Mesenchymal stem cell (in vitro differentiated cells and primary cell): ENCODE measurements around the gene USP54.

Source experiments
- DNase-seq: peaks from one replicate; pipeline ENCODE4 v3.0.0-alpha.2; 2013
- H2AFZ ChIP-seq: one replicate; pipeline ENCODE4 v1.6.1; 2013; ENCODE audit warnings: low read depth, mild to moderate bottlenecking, control low read depth, inconsistent platforms, low read length, moderate library complexity
- H2AK5ac ChIP-seq: 2 replicates; pipeline ENCODE4 v1.6.1; 2013; ENCODE audit warnings: low read length, moderate library complexity, mild to moderate bottlenecking, inconsistent platforms; ENCODE audit not compliant: severe bottlenecking
- H2BK120ac ChIP-seq: one replicate; pipeline ENCODE4 v1.6.1; 2013; ENCODE audit warnings: low read depth, mild to moderate bottlenecking, inconsistent platforms, low read length, moderate library complexity
- H2BK12ac ChIP-seq, 2 experiments: one replicate each; pipeline ENCODE4 v1.6.1; 2013; ENCODE audit warnings: inconsistent platforms in 2 of 2, low read length in 2 of 2, mild to moderate bottlenecking in 2 of 2, moderate library complexity in 2 of 2, control low read depth in 1 of 2
- H2BK15ac ChIP-seq: one replicate; pipeline ENCODE4 v1.6.1; 2013; ENCODE audit warnings: mild to moderate bottlenecking, low read depth, inconsistent platforms; ENCODE audit not compliant: poor library complexity, severe bottlenecking
- H2BK5ac ChIP-seq: 2 replicates; pipeline ENCODE4 v1.6.1; 2013; ENCODE audit warnings: low read depth, mild to moderate bottlenecking, low read length, control low read depth, inconsistent platforms; ENCODE audit not compliant: poor library complexity, severe bottlenecking
- H3K14ac ChIP-seq, 2 experiments: one replicate each; pipeline ENCODE4 v1.6.1; 2013; ENCODE audit warnings: inconsistent platforms in 2 of 2, low read length in 2 of 2, control low read depth in 1 of 2, mild to moderate bottlenecking in 1 of 2, moderate library complexity in 1 of 2
- H3K18ac ChIP-seq, 2 experiments: one replicate each; pipeline ENCODE4 v1.6.1; 2013; ENCODE audit warnings: inconsistent platforms in 2 of 2, low read length in 2 of 2, control low read depth in 1 of 2, low read depth in 1 of 2, mild to moderate bottlenecking in 1 of 2
- H3K23ac ChIP-seq, 2 experiments: one replicate each; pipeline ENCODE4 v1.6.1; 2013; ENCODE audit warnings: inconsistent platforms in 2 of 2, low read length in 2 of 2, mild to moderate bottlenecking in 2 of 2, moderate library complexity in 2 of 2, control low read depth in 1 of 2
- H3K27ac ChIP-seq: 2 replicates; pipeline ENCODE4 v1.5.1; 2013; ENCODE audit warnings: mild to moderate bottlenecking, moderate library complexity, low read length, control low read depth, inconsistent platforms; ENCODE audit not compliant: poor library complexity, severe bottlenecking
- H3K27me3 ChIP-seq, 2 experiments: 2 replicates each; pipeline versions ENCODE4 v1.6.1 to v1.7.0; 2013; ENCODE audit warnings: low read length in 2 of 2, mild to moderate bottlenecking in 2 of 2, moderate library complexity in 2 of 2, control low read depth in 1 of 2, inconsistent platforms in 1 of 2; ENCODE audit not compliant: control insufficient read depth in 1 of 2, insufficient read depth in 1 of 2
- H3K36me3 ChIP-seq, 2 experiments: 2 replicates each; pipeline versions ENCODE4 v1.6.1 to v1.7.0; 2013; ENCODE audit warnings: low read length in 2 of 2, control low read depth in 1 of 2, inconsistent platforms in 1 of 2, low read depth in 1 of 2, mild to moderate bottlenecking in 1 of 2; ENCODE audit not compliant: insufficient read depth in 2 of 2, control insufficient read depth in 1 of 2
- H3K4ac ChIP-seq, 2 experiments: one replicate each; pipeline ENCODE4 v1.6.1; 2013; ENCODE audit warnings: inconsistent platforms in 2 of 2, low read length in 2 of 2, mild to moderate bottlenecking in 2 of 2, moderate library complexity in 2 of 2, control low read depth in 1 of 2, low read depth in 1 of 2
- H3K4me1 ChIP-seq: 2 replicates; pipeline ENCODE4 v1.6.1; 2013; ENCODE audit warnings: low read depth, low read length, control low read depth; ENCODE audit not compliant: control insufficient read depth, insufficient read depth
- H3K4me2 ChIP-seq: 2 replicates; pipeline ENCODE4 v1.6.1; 2013; ENCODE audit warnings: low read length, mild to moderate bottlenecking, inconsistent platforms; ENCODE audit not compliant: poor library complexity, severe bottlenecking
- H3K4me3 ChIP-seq, 2 experiments: 2 replicates each; pipeline versions ENCODE4 v1.5.1 to v1.7.0; 2013; ENCODE audit warnings: low read length in 2 of 2, mild to moderate bottlenecking in 2 of 2, control low read depth in 1 of 2, low read depth in 1 of 2; ENCODE audit not compliant: insufficient read depth in 1 of 2
- H3K79me1 ChIP-seq: replicated peaks from 2 replicates; pipeline ENCODE4 v1.6.1; 2013; ENCODE audit warnings: mild to moderate bottlenecking, control low read depth, low read length, inconsistent platforms; ENCODE audit not compliant: poor library complexity, severe bottlenecking
- H3K9ac ChIP-seq: 2 replicates; pipeline ENCODE4 v1.7.0; 2013; ENCODE audit warnings: mild to moderate bottlenecking, low read length, moderate library complexity
- H3K9me3 ChIP-seq: 2 replicates; pipeline ENCODE4 v1.7.0; 2013; ENCODE audit warnings: mild to moderate bottlenecking, low read length; ENCODE audit not compliant: control insufficient read depth
- H4K8ac ChIP-seq: one replicate; pipeline ENCODE4 v1.6.1; 2013; ENCODE audit warnings: inconsistent platforms, mild to moderate bottlenecking, low read length, moderate library complexity
- H4K91ac ChIP-seq: one replicate; pipeline ENCODE4 v1.6.1; 2013; ENCODE audit warnings: mild to moderate bottlenecking, low read length, inconsistent platforms
- WGBS: methylation state at CpG from one replicate; pipeline ENCODE4 v1.1.7; 2013; ENCODE audit warnings: mixed read lengths; 5-methylcytosine and 5-hydroxymethylcytosine counted together

The USP54 gene

GRCh38 chr10:73506491-73506890, 84.7 kb downstream of the USP54 start:
- Histone ChIP-seq H3K23ac (no peak overlapping the region), H2AFZ (no peak overlapping the region), H3K36me3 (peaks cover 10 to 14% of the 10 kb centered on the region in 2 experiments), H3K27me3 (no peaks in the 10 kb centered on the region), H4K91ac (no peak overlapping the region), H3K79me1 (no peaks in the 10 kb centered on the region), H3K9me3 (no peaks in the 10 kb centered on the region), H3K4ac (no peak overlapping the region), H3K14ac (no peak overlapping the region), H3K4me1 (peaks cover 2% of the 10 kb centered on the region), H3K4me3 (no peak overlapping the region), H2BK120ac (no peak overlapping the region), H2BK15ac (no peak overlapping the region), H3K4me2 (no peak overlapping the region), H3K27ac (no peak overlapping the region), H2BK5ac (no peak overlapping the region), H3K18ac (no peak overlapping the region), H2AK5ac (no peak overlapping the region), H2BK12ac (no peak overlapping the region), H3K9ac (peak overlapping the region; percentile 3), H4K8ac (no peak overlapping the region)
- no peak for DNase-seq
- WGBS, result no CpG with 5 or more reads among the region's 1 CpG

DNA sequence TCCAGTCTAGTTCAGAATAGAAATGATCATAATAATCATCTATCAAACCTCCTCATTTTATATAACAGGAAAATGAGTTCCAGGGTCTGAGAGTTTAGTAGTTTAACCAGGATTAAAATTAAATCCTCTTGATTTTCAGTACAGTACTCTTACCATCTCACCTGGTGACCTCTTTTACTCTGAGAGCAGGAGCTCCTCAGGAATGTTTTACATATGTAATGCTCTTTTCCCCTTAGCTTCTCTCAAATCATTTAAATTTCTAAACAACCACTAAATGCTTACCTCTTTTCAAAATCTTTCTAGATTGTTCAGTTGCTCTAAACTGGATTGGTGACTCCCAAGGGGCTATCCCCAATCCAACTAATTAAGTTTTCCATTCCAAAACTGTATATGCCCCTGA, 85.1 kb downstream of the USP54 start:
- Histone ChIP-seq H3K4me1 (peaks cover 2% of the 10 kb centered on the region), H3K4me3 (no peak overlapping the region), H3K79me1 (no peaks in the 10 kb centered on the region), H3K36me3 (peaks cover 10 to 14% of the 10 kb centered on the region in 2 experiments), H3K9ac (peak overlapping the region; percentile 3), H3K18ac (no peak overlapping the region), H2BK120ac (no peak overlapping the region), H4K91ac (no peak overlapping the region), H3K27me3 (no peaks in the 10 kb centered on the region), H3K9me3 (no peaks in the 10 kb centered on the region), H3K14ac (no peak overlapping the region), H2AK5ac (no peak overlapping the region), H3K23ac (no peak overlapping the region), H2BK15ac (no peak overlapping the region), H3K4me2 (no peak overlapping the region), H3K27ac (no peak overlapping the region), H2BK12ac (no peak overlapping the region), H4K8ac (no peak overlapping the region), H2AFZ (no peak overlapping the region), H3K4ac (no peak overlapping the region), H2BK5ac (no peak overlapping the region)
- DNase-seq, result no peak

- no peak for DNase-seq
- no peak overlapping the region for H3K9ac ChIP-seq
- H2BK15ac ChIP-seq, result no peak overlapping the region
- no peak overlapping the region for H2AK5ac ChIP-seq
- H3K4ac ChIP-seq, result no peak overlapping the region
- no peak overlapping the region for H3K4me3 ChIP-seq
- H2BK12ac ChIP-seq, result no peak overlapping the region
- H3K4me1 ChIP-seq, result peaks cover 2% of the 10 kb centered on the region
- no peak overlapping the region for H3K23ac ChIP-seq
- H3K27me3 ChIP-seq, result no peaks in the 10 kb centered on the region
- no peak overlapping the region for H2BK5ac ChIP-seq
- no peak overlapping the region for H2BK120ac ChIP-seq
- no peaks in the 10 kb centered on the region for H3K9me3 ChIP-seq
- 92% methylated on average over 1 of the region's 1 CpG for WGBS
- H3K27ac ChIP-seq, result no peak overlapping the region
- H3K36me3 ChIP-seq, result peaks cover 22 to 40% of the 10 kb centered on the region in 2 experiments
- H3K4me2 ChIP-seq, result no peak overlapping the region
- no peak overlapping the region for H4K91ac ChIP-seq
- no peak overlapping the region for H2AFZ ChIP-seq
- H3K18ac ChIP-seq, result no peak overlapping the region
- H4K8ac ChIP-seq, result no peak overlapping the region
- H3K14ac ChIP-seq, result no peak overlapping the region
- no peaks in the 10 kb centered on the region for H3K79me1 ChIP-seq
Observed at GRCh38 chr10:73503037-73503436, 88.1 kb downstream of the USP54 start.

GRCh38 chr10:73501651-73502050, 89.5 kb downstream of the USP54 start:
- Histone ChIP-seq H3K23ac (no peak overlapping the region), H3K4me1 (peaks cover 3% of the 10 kb centered on the region), H2BK12ac (no peak overlapping the region), H2BK15ac (no peak overlapping the region), H3K4ac (no peak overlapping the region), H3K9ac (no peak overlapping the region), H3K9me3 (no peaks in the 10 kb centered on the region), H2BK120ac (no peak overlapping the region), H3K4me3 (no peak overlapping the region), H3K18ac (no peak overlapping the region), H3K36me3 (peaks cover 22 to 46% of the 10 kb centered on the region in 2 experiments), H3K27me3 (no peaks in the 10 kb centered on the region), H4K91ac (no peak overlapping the region), H4K8ac (no peak overlapping the region), H3K4me2 (no peak overlapping the region), H3K79me1 (peaks cover 3% of the 10 kb centered on the region), H3K14ac (no peak overlapping the region), H2AFZ (no peak overlapping the region), H3K27ac (no peak overlapping the region), H2AK5ac (no peak overlapping the region), H2BK5ac (no peak overlapping the region)
- DNase-seq, result no peak
